Mononuclear cell (primary cell): ENCODE results near the gene DISC1. TPM values are rescaled to one million over a fixed set of nuclear protein-coding genes. Genes with fewer than 3 reads are reported as not detected.

Experiments used
- H3K27me3 ChIP-seq: 2 replicates; pipeline ENCODE4 v1.6.0; 2011; ENCODE audit warnings: low read length, control low read depth; ENCODE audit not compliant: insufficient read depth
- H3K4me1 ChIP-seq: 2 replicates; pipeline ENCODE4 v1.5.1; 2011; ENCODE audit warnings: mild to moderate bottlenecking, low read length, control low read depth; ENCODE audit not compliant: insufficient read depth
- H3K4me3 ChIP-seq: 2 replicates; pipeline ENCODE4 v1.5.1; 2011; ENCODE audit warnings: mild to moderate bottlenecking, low read length, moderate library complexity
- H3K9me3 ChIP-seq: 2 replicates; pipeline ENCODE4 v1.5.1; 2011; ENCODE audit warnings: low read depth, mild to moderate bottlenecking, control low read depth, low read length
- total RNA-seq: library from RNA; depleted of rRNA; stranded (reverse); fragments of >200 nt; gene quantifications from one replicate; pipeline ENCODE4 v1.2.3, GENCODE V29; 2012

Gene DISC1
- total RNA-seq, 1 donor: 17.2 TPM

DNA sequence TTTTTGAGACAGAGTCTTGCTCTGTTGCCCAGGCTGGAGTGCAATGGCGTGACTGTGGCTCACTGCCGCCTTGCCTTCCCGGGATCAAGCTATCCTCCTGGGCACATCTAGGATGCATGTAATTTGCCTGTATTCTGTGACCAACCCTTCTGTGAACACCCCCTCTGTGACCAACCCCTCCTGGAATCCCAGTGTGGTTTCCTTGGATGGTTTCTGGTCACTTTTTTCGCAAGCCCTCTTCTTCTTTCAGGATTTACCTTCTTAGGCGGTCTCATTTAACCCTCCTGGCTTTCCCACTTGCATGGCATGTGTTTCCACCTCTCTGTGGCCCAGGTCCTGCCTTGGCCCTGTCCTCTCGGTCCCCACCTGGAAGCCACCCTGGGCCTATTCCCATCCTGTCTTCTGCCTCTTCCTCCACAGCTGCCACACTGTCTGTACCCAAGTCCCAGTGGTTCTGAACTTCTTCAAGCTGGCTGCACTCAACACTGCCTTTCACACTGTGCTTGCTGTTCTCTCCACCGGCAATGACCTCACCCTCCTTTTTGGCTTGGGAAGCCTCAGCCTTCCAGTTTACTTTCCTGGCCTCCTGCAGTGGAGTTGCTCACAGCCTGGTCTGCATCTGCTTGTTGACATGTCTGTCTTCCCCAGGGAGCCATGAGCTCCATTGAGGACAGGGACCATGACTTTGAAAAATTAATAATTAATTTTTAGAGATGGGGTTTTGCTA lies 57.0 kb downstream of the DISC1 start:
- H3K4me3 ChIP-seq: no peak overlapping the region
- H3K4me1 ChIP-seq: no peaks in the 10 kb centered on the region
- peaks cover 3% of the 10 kb centered on the region for H3K27me3 ChIP-seq
- H3K9me3 ChIP-seq: no peaks in the 10 kb centered on the region

DNA sequence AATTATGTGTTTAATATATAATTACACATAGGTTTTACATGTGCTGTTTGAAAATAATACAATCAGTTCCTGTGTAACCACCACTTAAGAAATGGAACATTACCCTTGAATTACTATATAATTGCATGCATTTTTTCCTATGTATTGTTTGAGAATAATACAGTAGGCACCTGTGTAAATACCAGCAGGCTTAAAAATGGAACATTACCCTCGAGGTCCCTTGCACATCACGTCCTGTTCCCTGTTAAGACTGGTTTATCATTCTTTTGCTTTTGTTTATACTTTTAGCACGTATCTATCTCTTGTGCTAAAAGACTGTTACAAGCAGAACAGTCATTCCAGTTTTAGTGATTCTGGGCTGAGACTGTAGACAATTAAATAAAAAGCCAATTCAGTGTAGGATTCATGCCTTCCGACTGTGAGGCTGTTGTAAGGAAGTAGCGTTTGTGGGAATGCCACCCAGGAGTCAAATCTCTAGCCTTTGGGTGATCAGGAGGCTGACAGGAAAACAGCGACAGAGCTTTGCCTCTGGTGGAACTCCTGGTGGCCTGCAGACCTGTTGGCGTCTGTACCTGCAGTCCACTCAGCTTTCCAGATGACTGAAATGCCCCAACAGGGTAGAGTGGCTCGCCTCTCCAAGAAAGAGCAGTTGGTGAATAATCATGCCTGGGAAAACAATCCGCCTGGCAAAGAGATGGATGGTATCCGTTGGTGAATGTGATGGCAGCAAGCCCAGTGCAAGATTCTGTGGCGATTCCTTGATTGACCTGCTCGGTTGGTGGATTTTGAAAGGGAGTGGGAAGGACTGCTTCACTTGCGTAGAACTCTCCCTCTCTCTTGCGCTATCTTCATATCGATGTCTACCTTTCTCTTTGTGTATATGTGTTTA lies 58.0 kb downstream of the DISC1 start:
- H3K9me3 ChIP-seq: no peaks in the 10 kb centered on the region
- peaks cover under 1% of the 10 kb centered on the region for H3K4me1 ChIP-seq
- H3K4me3 ChIP-seq: no peak overlapping the region
- peaks cover 3% of the 10 kb centered on the region for H3K27me3 ChIP-seq

DNA sequence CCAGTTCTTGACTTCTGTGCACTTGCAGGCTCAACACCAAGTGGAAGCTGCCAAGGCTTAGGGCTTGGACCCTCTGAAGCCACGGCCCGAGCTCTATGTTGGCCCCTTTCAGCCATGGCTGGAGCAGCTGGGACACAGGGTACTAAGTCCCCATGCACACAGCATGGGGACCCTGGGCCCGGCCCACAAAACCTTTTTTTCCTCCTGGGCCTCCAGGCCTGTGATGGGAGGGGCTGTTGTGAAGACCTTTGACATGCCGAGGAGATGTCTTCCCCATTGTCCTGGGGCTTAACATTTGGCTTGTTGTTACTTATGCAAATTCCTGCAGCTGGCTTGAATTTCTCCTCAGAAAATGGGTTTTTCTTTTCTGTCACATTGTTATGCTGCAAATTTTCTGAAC lies 59.8 kb downstream of the DISC1 start:
- Histone ChIP-seq H3K9me3 (no peaks in the 10 kb centered on the region), H3K4me3 (no peak overlapping the region), H3K27me3 (peaks cover 3% of the 10 kb centered on the region), H3K4me1 (peaks cover 13% of the 10 kb centered on the region)

DNA sequence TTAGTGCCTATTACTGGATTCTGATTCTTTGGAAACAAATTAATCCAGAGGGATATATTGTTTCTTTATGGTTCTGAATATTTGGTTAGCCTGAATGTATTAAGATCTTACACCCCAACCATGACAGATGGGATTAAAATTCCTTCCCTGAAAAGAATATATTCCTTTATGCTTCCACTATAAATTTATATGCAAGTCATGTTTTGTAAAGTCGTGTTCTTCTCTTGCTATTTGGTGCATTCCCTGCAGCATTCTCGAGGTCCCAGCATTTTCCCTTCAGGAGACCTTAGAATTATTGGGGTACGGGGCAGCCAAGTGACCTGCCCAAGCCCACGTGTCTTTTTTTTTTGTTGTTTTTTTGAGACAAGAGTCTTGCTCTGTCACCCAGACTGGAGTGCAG lies 62.4 kb downstream of the DISC1 start:
- Histone ChIP-seq H3K4me1 (peaks cover 13% of the 10 kb centered on the region), H3K9me3 (no peaks in the 10 kb centered on the region), H3K4me3 (no peak overlapping the region), H3K27me3 (peaks cover 3% of the 10 kb centered on the region)

DNA sequence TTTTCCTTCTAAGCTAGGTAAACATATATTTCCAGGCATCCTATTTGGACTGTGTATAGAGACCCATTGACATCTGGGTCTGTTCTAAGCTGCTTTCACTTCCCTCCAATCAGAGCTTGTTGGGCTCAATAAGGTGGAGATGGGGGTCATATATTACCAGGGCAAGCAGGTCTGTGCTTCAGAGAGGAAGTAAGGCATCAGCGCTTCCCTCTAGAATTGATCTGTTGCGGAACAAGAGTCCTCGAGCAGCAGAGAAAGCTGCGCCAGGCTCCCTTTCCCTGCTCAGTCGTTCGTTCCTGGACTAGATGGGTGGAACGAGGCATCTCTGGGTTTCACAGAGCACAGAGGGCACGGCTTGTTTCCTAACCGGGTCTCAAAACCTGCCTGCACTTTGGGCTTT lies 63.5 kb downstream of the DISC1 start:
- Histone ChIP-seq H3K9me3 (no peaks in the 10 kb centered on the region), H3K4me3 (no peak overlapping the region), H3K27me3 (peaks cover 3% of the 10 kb centered on the region), H3K4me1 (peaks cover 13% of the 10 kb centered on the region)

DNA sequence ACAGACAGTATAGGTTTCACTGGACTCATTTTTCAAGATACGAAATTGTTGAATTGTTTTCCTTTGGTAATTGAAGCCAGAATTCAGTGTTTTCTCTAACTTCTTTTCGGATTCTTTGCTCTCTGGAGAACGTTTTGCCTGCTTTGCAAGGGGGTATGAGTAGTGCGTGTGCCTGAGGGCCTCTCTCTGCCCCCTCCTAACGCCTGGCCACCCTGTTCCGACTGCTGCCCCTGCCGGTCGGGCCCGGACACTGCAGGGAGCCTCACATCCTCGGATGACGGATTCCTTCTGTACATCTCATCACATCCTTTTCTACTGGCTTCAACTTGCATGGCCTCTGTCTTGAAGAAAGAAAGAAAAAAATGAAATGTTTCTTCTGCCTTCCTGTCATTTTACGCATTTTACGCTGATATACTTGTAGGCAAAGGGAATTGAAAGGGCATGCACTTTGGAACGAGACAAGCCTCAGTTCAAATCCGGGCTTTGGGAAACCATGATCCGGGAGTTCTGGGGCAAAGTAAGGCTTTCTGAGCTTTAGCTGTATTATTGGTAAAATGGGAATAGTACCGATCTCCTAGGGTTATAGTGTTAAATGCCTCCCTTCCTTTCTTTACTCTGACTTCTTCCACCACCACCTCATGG lies 65.1 kb downstream of the DISC1 start:
- no peaks in the 10 kb centered on the region for H3K9me3 ChIP-seq
- H3K27me3 ChIP-seq: peaks cover 3% of the 10 kb centered on the region
- peaks cover 13% of the 10 kb centered on the region for H3K4me1 ChIP-seq
- no peak overlapping the region for H3K4me3 ChIP-seq

DNA sequence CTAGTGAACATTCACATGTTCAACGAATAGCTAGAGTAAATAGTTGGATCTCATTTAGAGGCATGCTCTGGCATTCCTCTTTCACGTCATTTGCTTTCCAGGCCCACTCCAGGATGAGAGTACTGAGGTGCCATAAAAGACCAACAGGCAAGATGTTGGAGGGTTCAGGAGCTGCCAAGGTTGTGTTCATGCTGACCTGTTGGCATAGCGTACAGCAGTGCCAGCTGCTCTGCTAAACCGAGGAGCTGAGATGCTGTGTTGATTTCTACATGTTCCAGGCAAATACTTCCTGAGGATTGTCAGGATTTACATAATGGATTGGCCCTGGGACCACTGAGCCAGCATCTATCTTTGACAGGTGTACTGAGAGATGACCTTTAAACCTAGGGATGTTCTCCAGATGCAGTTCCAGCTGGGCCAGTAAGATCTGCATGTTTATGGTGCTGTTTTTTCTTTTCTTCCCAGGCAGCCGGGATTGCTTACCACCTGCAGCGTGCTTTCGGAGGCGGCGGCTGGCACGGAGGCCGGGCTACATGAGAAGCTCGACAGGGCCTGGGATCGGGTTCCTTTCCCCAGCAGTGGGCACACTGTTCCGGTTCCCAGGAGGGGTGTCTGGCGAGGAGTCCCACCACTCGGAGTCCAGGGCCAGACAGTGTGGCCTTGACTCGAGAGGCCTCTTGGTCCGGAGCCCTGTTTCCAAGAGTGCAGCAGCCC lies 66.9 kb downstream of the DISC1 start:
- Histone ChIP-seq H3K27me3 (no peaks in the 10 kb centered on the region), H3K4me3 (no peak overlapping the region), H3K4me1 (peaks cover 13% of the 10 kb centered on the region), H3K9me3 (no peaks in the 10 kb centered on the region)

DNA sequence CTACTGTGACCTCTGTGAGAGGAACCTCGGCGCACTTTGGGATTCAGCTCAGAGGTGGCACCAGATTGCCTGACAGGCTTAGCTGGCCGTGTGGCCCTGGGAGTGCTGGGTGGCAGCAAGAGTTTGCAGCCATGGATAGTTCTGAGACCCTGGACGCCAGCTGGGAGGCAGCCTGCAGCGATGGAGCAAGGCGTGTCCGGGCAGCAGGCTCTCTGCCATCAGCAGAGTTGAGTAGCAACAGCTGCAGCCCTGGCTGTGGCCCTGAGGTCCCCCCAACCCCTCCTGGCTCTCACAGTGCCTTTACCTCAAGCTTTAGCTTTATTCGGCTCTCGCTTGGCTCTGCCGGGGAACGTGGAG lies 67.5 kb downstream of the DISC1 start:
- no peaks in the 10 kb centered on the region for H3K27me3 ChIP-seq
- H3K9me3 ChIP-seq: no peaks in the 10 kb centered on the region
- H3K4me1 ChIP-seq: peaks cover 13% of the 10 kb centered on the region
- no peak overlapping the region for H3K4me3 ChIP-seq

DNA sequence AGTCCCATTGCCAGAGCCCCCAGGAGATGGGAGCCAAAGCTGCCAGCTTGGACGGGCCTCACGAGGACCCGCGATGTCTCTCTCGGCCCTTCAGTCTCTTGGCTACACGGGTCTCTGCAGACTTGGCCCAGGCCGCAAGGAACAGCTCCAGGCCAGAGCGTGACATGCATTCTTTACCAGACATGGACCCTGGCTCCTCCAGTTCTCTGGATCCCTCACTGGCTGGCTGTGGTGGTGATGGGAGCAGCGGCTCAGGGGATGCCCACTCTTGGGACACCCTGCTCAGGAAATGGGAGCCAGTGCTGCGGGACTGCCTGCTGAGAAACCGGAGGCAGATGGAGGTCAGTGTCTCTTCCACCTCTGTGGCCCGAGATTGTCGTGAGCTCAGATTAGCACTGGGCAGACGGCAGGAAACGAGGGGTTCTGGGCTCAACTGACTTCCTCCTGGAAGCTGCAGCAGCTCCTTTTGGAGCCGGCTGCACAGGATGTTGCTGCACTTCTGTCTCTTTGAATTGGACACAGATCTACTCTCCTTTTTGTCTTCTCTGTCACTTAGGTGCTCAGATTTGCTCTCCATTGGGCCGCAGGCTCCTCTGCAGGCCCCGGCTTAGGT lies 68.0 kb downstream of the DISC1 start:
- Histone ChIP-seq H3K9me3 (no peaks in the 10 kb centered on the region), H3K4me1 (peaks cover 18% of the 10 kb centered on the region), H3K27me3 (no peaks in the 10 kb centered on the region), H3K4me3 (no peak overlapping the region)

DNA sequence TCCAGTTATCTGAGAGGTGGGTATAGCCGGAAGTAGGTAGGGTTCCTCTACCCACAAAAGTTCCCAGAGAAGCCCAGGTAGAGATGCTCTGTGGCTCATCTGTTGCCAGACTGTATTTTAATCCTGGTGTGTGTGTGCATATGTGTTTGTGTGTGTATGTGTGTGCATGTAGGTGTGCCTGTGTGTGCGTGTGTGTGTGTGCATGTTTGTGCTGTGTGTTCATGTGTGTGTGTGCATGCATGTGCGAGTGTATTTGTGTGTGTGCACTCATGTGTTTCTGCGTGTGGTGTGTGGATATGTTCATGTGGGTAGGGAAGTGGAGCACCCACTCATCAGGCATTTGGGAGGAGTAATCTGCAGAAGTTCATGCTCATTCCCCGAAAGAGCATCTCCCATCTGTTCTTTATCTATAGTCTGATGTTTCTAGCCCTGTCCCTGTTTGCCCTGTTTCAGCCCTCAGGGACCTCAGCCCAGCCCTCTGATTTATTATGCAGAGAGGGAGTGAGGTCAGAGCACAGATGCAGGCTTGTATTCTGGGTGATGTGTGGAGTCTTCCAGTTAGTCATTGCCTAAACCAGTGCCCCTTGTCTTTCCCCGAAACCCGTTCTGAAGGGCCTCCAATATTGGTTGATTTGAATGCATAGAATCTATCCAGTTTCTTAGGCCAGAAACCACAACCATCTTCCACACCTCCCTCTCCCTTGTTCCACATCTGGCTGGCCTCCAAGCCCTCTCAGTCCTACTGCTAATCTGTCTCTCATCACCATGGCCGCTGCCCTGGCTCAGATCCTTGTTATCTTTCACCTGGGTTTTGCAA lies 69.1 kb downstream of the DISC1 start:
- H3K4me3 ChIP-seq: no peak overlapping the region
- peaks cover 13% of the 10 kb centered on the region for H3K4me1 ChIP-seq
- H3K9me3 ChIP-seq: no peaks in the 10 kb centered on the region
- no peaks in the 10 kb centered on the region for H3K27me3 ChIP-seq

DNA sequence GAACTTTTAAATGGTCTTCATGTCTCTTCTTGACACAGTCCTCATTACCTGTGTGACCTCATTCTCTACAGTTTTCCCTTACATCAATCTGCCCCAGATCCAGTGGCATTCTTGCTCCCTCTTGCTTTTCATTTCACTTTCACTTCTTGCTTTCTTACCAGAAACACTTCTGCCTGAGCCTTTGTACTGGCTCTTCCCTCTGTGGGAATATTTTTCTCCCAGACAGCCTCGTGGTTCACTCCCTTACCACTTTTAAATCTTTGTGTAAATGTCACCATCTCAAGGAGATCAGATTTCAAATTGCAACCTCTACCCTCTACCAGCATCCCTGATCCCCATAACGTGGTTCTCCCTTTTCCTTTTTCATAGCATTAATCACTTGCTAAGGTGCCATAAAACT lies 73.2 kb downstream of the DISC1 start:
- no peaks in the 10 kb centered on the region for H3K27me3 ChIP-seq
- H3K4me1 ChIP-seq: peaks cover 11% of the 10 kb centered on the region
- no peak overlapping the region for H3K4me3 ChIP-seq
- no peaks in the 10 kb centered on the region for H3K9me3 ChIP-seq

DNA sequence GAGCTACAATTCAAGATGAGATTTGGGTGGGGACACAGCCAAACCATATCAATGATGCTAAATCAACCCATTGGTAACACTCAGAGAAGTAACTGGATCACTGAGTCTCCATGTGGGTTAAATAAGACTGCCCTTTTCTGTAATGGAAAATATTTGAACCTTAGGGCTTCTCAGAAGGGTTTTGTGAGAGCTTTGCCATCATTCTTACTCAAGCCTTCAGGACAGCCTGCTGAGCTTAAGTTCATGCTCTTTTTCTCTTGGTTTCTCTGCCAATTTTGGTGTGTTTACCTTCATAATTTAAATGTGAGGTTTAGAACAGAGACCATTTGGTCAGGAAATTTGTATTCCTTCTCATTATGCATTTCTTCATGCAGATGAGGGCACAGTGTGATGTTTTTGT lies 74.7 kb downstream of the DISC1 start:
- Histone ChIP-seq H3K4me3 (no peak overlapping the region), H3K4me1 (peaks cover 16% of the 10 kb centered on the region), H3K9me3 (no peaks in the 10 kb centered on the region), H3K27me3 (no peaks in the 10 kb centered on the region)

DNA sequence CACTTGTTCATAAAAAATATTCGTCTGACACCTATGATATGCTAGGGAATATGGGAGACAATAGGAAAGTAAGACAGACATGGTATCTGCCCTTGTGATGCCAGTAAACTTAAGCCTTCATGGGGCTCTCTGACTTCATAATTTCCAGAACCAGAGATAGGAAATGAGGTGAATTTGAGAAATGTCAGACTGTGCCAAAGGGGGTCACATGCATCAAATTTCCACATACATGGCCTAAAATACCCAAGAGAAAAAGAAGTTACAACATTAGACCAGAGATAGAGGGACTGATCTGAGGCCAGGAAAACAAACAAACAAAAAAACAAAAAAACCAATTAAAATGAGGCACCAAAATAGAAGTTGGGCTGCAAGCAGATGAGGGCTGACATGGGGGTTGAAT lies 75.7 kb downstream of the DISC1 start:
- Histone ChIP-seq H3K4me3 (no peak overlapping the region), H3K9me3 (no peaks in the 10 kb centered on the region), H3K27me3 (no peaks in the 10 kb centered on the region), H3K4me1 (peaks cover 16% of the 10 kb centered on the region)

DNA sequence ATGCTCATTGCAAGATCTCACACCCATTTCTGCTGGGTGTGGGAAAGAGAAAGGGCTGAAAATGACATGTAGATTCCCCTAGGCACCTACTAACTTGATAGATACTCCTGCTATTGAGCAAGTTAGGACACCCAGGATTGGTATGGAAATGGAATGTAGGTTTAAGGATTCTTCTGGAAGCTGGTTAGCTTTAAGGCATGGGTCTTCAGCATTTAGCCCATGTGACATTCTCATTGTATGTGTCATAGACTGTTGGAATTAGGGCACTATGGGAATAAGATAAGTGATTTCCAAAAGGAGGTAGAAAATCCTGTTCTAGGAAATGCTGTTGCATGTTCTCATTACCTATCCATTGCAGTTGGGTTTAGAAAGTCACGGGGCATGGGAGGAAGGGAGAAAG lies 76.2 kb downstream of the DISC1 start:
- H3K9me3 ChIP-seq: no peaks in the 10 kb centered on the region
- H3K4me3 ChIP-seq: no peak overlapping the region
- H3K4me1 ChIP-seq: peaks cover 16% of the 10 kb centered on the region
- no peaks in the 10 kb centered on the region for H3K27me3 ChIP-seq
